ENCODE data around the gene MYH9.
"Not testable (repeated sequence)": the region's sequence is repeated elsewhere in the genome, so short reads cannot be mapped to it uniquely, and the experiment has no call there.

DNA sequence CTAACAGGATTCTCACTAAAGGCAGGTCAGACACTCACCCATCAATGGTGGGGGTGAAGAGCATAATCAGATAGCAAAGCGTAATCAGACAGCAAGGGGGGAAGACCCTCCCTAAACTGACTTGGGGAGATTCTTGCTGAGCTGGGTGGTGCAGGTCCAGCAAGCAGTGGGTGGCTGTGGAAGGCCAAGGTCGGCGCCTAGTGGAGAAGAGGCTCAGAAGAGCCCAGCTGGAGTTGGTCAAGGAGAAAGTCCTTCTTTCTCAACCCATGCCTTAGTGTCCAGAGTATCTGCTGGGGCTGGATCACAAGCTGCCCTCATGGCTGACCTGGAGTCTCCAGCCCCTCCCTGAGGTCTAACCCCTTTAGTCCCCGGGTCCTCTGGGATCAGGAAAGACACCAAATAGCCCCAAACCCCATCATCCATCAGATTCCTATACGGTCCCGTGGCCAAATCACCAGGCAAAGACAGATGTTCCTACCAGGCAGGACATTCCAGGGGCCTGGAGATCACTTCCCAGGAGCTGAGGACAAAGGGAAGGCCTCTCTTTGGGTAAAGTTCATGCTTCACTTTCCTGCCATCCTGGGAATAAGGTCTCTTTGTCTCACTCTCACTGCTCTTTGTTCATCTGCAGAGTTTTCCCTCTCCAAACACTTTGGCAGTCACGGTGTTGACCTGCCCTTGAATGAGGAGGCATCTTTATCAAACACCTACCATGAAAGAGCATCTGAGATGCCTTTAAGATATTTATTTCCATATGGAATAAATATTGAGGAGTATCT lies 123.7 kb downstream of the MYH9 start:
- TF ChIP-seq POLR2A (IDR thresholded peaks at IDR 0.05): not testable (repeated sequence)
- TF ChIP-seq, protein P1, sequence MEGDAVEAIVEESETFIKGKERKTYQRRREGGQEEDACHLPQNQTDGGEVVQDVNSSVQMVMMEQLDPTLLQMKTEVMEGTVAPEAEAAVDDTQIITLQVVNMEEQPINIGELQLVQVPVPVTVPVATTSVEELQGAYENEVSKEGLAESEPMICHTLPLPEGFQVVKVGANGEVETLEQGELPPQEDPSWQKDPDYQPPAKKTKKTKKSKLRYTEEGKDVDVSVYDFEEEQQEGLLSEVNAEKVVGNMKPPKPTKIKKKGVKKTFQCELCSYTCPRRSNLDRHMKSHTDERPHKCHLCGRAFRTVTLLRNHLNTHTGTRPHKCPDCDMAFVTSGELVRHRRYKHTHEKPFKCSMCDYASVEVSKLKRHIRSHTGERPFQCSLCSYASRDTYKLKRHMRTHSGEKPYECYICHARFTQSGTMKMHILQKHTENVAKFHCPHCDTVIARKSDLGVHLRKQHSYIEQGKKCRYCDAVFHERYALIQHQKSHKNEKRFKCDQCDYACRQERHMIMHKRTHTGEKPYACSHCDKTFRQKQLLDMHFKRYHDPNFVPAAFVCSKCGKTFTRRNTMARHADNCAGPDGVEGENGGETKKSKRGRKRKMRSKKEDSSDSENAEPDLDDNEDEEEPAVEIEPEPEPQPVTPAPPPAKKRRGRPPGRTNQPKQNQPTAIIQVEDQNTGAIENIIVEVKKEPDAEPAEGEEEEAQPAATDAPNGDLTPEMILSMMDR (IDR thresholded peaks at IDR 0.05 in 8 of 11, conservative IDR thresholded peaks at IDR 0.05 in 3 of 11): not testable (repeated sequence)

All from spleen (tissue), 7 donors.